Brain microvascular endothelial cell (primary cell): Measurements from ENCODE around the gene RCCD1.

ENCODE experiments used
- DNase-seq: peaks from one replicate; pipeline ENCODE4 v3.0.0-alpha.2; 2020
- H3K27ac ChIP-seq: fragments of 250-450 bp; sonication (Bioruptor Pico); 2 replicates; pipeline ENCODE4 v1.5.1; 2020; ENCODE audit warnings: mild to moderate bottlenecking, moderate library complexity
- H3K27me3 ChIP-seq: fragments of 250-450 bp; sonication (Bioruptor Pico); replicated peaks from 2 replicates; pipeline ENCODE4 v1.5.1; 2020; ENCODE audit warnings: mild to moderate bottlenecking
- H3K36me3 ChIP-seq: fragments of 250-450 bp; sonication (Bioruptor Pico); replicated peaks from 2 replicates; pipeline ENCODE4 v1.5.1; 2020; ENCODE audit warnings: mild to moderate bottlenecking
- H3K4me3 ChIP-seq: 2 replicates; pipeline ENCODE4 v1.5.1; 2011; ENCODE audit warnings: low read depth, mild to moderate bottlenecking, control low read depth, low read length, moderate library complexity
- CTCF ChIP-seq: IDR thresholded peaks from 2 replicates; pipeline ENCODE4 v1.5.1; 2011; ENCODE audit warnings: low read depth, mild to moderate bottlenecking, moderate library complexity, low read length, control low read depth, inconsistent platforms; ENCODE audit errors: missing control alignments
- in situ Hi-C: cut with HindIII; loops from 2 replicates; pipeline ENCODE4 v1.10.0; 2017; ENCODE audit warnings: low sequenced_read_pairs, low pct_ligation_motif_present

Gene RCCD1

GRCh38 chr15:90957791-90958190 lies 3.1 kb downstream of the RCCD1 start:
- in situ Hi-C loops: no loop called here
- no peak for DNase-seq
- no peak overlapping the region for H3K27ac ChIP-seq
- peaks cover 15% of the 10 kb centered on the region for H3K36me3 ChIP-seq
- no peak for TF ChIP-seq CTCF
- H3K27me3 ChIP-seq: no peaks in the 10 kb centered on the region
- H3K4me3 ChIP-seq: peak overlapping the region; percentile 69

GRCh38 chr15:90959028-90959595 lies 4.4 kb downstream of the RCCD1 start:
- peaks cover 5% of the 10 kb centered on the region for H3K36me3 ChIP-seq
- H3K27me3 ChIP-seq: no peaks in the 10 kb centered on the region
- in situ Hi-C loops: no loop called here
- TF ChIP-seq CTCF: no peak
- H3K27ac ChIP-seq: no peak overlapping the region
- DNase-seq: no peak
- H3K4me3 ChIP-seq: no peak overlapping the region

GRCh38 chr15:90959894-90960293 lies 5.2 kb downstream of the RCCD1 start:
- TF ChIP-seq CTCF: no peak
- in situ Hi-C loops: no loop called here
- H3K36me3 ChIP-seq: peaks cover 5% of the 10 kb centered on the region
- H3K27me3 ChIP-seq: no peaks in the 10 kb centered on the region
- no peak overlapping the region for H3K4me3 ChIP-seq
- no peak overlapping the region for H3K27ac ChIP-seq
- no peak for DNase-seq

- no peak for TF ChIP-seq CTCF
- peaks cover 5% of the 10 kb centered on the region for H3K36me3 ChIP-seq
- no peak for DNase-seq
- no peaks in the 10 kb centered on the region for H3K27me3 ChIP-seq
- in situ Hi-C loops: no loop called here
- no peak overlapping the region for H3K4me3 ChIP-seq
- H3K27ac ChIP-seq: no peak overlapping the region
Observed at GRCh38 chr15:90960298-90961091, 5.8 kb downstream of the RCCD1 start.

GRCh38 chr15:90962021-90962420 lies 7.3 kb downstream of the RCCD1 start:
- Histone ChIP-seq H3K36me3 (peaks cover 15% of the 10 kb centered on the region), H3K4me3 (no peak overlapping the region), H3K27me3 (no peaks in the 10 kb centered on the region), H3K27ac (no peak overlapping the region)
- in situ Hi-C loops: no loop called here
- no peak for DNase-seq
- no peak for TF ChIP-seq CTCF
